Peyer's patch (tissue), 4 donors: ENCODE measurements around the gene CNKSR3.

Experiments used
- CTCF ChIP-seq, 6 experiments: fragments of 450-650 bp in 4 of 6; fragments of 200-600 bp in 2 of 6; sonication (generic) in 1 of 6; IDR thresholded peaks; one replicate each; pipeline ENCODE4 v1.5.1; 2017 to 2019; ENCODE audit warnings: antibody characterized with exemption in 6 of 6, mild to moderate bottlenecking in 3 of 6, moderate library complexity in 1 of 6
- POLR2A ChIP-seq, 2 donors: fragments of 450-650 bp; IDR thresholded peaks; one replicate each; pipeline ENCODE4 v1.5.1; 2017; ENCODE audit warnings: antibody characterized with exemption in 2 of 2, mild to moderate bottlenecking in 2 of 2, moderate library complexity in 2 of 2

- no peak for TF ChIP-seq CTCF (IDR thresholded peaks at IDR 0.05)
- no peak for TF ChIP-seq POLR2A (IDR thresholded peaks at IDR 0.05)
These were observed 903 bp downstream of the CNKSR3 start for GRCh38 chr6:154509421-154510143.
